ENCODE results near the gene RAB4A. TPM values are rescaled to one million over a fixed set of nuclear protein-coding genes. Genes with fewer than 3 reads are reported as not detected.

The RAB4A gene
- polyA plus RNA-seq, 3 donors = 22.3 to 34.8 (median 34.5) TPM

DNA sequence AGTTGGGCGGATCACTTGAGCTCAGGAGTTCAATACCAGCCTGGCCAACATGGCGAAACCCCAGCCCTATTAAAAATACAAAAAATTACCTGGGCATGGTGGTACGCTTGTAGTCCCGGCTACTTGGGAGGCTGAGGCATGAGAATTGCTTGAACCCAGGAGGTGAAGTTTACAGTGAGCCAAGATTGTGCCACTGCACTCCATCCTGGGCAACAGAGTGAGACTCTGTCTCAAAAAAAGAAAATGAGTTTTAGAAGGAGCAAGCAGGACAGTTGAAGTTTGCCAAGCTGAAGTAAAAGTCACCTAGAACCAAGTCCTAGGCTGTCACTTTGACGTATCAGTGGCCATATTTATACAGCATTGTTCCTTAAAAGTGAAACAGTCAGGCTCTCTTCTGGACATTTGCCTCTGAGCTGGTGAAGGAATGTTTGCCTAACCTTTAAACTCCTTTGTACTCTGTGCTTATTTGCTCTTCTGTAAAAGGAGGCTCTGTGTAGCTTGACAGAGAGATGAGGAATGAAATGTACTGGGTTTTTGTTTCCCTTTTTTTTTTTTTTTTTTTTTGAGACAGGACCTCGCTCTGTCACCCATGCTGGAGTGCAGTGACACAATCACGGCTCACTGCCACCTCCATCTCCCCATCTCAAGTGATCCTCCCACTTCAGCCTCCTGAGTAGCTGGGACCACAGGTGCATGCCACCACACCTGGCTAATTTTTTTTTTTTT, 2.8 kb downstream of the RAB4A start:
- H2AFZ ChIP-seq (ENCODE audit: insufficient read depth, low read depth, low read length, poor library complexity, severe bottlenecking) = no peak overlapping the region
- peaks cover 35 to 44% of the 10 kb centered on the region in 2 donors for H3K4me1 ChIP-seq (ENCODE audit: control insufficient read depth in 1 of 2, insufficient read depth in 2 of 2, low read length in 2 of 2)
- peaks cover 68% of the 10 kb centered on the region for H3K79me2 ChIP-seq (ENCODE audit: insufficient read depth, low read length)
- H3K27ac Mint-ChIP-seq = peak overlapping the region in 1 of 7 donors; percentile 4
- H3K4me1 Mint-ChIP-seq = peaks cover 37% of the 10 kb centered on the region
- peaks cover 0 to 5% (median 0%) of the 10 kb centered on the region in 7 donors for H3K9me3 Mint-ChIP-seq
- H3K36me3 ChIP-seq (replicated peaks in 1 of 2; ENCODE audit: control insufficient read depth in 1 of 2, insufficient read depth in 2 of 2, low read length in 2 of 2) = peaks cover 0 to 13% of the 10 kb centered on the region in 2 donors
- H4K20me1 ChIP-seq (ENCODE audit: insufficient read depth, low read length) = peaks cover 69% of the 10 kb centered on the region
- intact Hi-C loops (cut with micrococcal nuclease) = loop anchor here in 1 of 2 donors (5.0 kb wide), 2 partner anchors 69 to 234 kb away; partner anchors contain the start of genes CCSAP and NUP133
- 92% methylated on average over 2 of the region's 7 CpGs for WGBS (ENCODE audit: insufficient coverage)
- H3K4me2 ChIP-seq (replicated peaks; ENCODE audit: extremely low read depth, low read length, poor library complexity, severe bottlenecking) = peak overlapping the region; percentile 79
- H3K27ac ChIP-seq (ENCODE audit: low read depth in 1 of 2, low read length in 2 of 2) = no peak overlapping the region
- peak overlapping the region in 1 of 3 experiments; percentile 77 for H3K4me3 ChIP-seq (replicated peaks in 1 of 3; ENCODE audit: low read depth in 2 of 3, low read length in 3 of 3)
- peak overlapping the region in 1 of 2 donors; percentile 35 for H3K4me3 Mint-ChIP-seq
- H3K36me3 Mint-ChIP-seq = peaks cover 0 to 8% of the 10 kb centered on the region in 2 donors
- TF ChIP-seq, protein P1, sequence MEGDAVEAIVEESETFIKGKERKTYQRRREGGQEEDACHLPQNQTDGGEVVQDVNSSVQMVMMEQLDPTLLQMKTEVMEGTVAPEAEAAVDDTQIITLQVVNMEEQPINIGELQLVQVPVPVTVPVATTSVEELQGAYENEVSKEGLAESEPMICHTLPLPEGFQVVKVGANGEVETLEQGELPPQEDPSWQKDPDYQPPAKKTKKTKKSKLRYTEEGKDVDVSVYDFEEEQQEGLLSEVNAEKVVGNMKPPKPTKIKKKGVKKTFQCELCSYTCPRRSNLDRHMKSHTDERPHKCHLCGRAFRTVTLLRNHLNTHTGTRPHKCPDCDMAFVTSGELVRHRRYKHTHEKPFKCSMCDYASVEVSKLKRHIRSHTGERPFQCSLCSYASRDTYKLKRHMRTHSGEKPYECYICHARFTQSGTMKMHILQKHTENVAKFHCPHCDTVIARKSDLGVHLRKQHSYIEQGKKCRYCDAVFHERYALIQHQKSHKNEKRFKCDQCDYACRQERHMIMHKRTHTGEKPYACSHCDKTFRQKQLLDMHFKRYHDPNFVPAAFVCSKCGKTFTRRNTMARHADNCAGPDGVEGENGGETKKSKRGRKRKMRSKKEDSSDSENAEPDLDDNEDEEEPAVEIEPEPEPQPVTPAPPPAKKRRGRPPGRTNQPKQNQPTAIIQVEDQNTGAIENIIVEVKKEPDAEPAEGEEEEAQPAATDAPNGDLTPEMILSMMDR (IDR thresholded peaks at IDR 0.05) = no peak
- H3K27me3 ChIP-seq (ENCODE audit: control insufficient read depth in 2 of 2, insufficient read depth in 2 of 2, low read length in 2 of 2) = no peaks in the 10 kb centered on the region
- DNase-seq = no peak
- no peaks in the 10 kb centered on the region for H3K9me3 ChIP-seq (replicated peaks in 1 of 2; ENCODE audit: control insufficient read depth in 1 of 2, insufficient read depth in 1 of 2, low read length in 2 of 2)
- H3K9ac ChIP-seq (ENCODE audit: insufficient read depth, low read length, poor library complexity, severe bottlenecking) = no peak overlapping the region
- H3K27me3 Mint-ChIP-seq (ENCODE audit: low read depth in 3 of 3) = no peaks in the 10 kb centered on the region

DNA sequence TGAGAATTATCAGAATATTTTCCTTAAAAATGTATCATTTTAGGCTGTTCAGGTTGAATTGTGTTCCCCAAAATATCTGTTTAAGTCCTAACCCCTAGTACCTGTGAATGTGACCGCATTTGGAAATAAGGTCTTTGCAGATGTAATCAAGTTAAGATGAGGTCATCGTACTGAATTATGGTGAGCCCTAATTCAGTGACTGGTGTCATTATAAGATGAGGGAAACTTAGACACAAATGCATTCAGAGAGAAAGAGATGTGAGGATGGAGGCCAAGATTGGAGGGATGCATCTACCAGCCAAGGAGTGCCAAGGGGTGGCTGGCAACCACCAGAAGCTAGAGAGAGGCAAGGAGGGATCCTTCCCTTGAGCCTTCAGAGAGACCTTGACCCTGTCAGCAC, 4.1 kb downstream of the RAB4A start:
- Histone ChIP-seq H3K9me3 (replicated peaks in 1 of 2; ENCODE audit: control insufficient read depth in 1 of 2, insufficient read depth in 1 of 2, low read length in 2 of 2) (no peaks in the 10 kb centered on the region), H3K9ac (ENCODE audit: insufficient read depth, low read length, poor library complexity, severe bottlenecking) (no peak overlapping the region), H3K4me2 (replicated peaks; ENCODE audit: extremely low read depth, low read length, poor library complexity, severe bottlenecking) (no peak overlapping the region), H3K36me3 (replicated peaks in 1 of 2; ENCODE audit: control insufficient read depth in 1 of 2, insufficient read depth in 2 of 2, low read length in 2 of 2) (peaks cover 0 to 13% of the 10 kb centered on the region in 2 donors), H2AFZ (ENCODE audit: insufficient read depth, low read depth, low read length, poor library complexity, severe bottlenecking) (no peak overlapping the region), H4K20me1 (ENCODE audit: insufficient read depth, low read length) (peaks cover 82% of the 10 kb centered on the region), H3K27me3 (ENCODE audit: control insufficient read depth in 2 of 2, insufficient read depth in 2 of 2, low read length in 2 of 2) (no peaks in the 10 kb centered on the region), H3K4me3 (replicated peaks in 1 of 3; ENCODE audit: low read depth in 2 of 3, low read length in 3 of 3) (no peak overlapping the region), H3K79me2 (ENCODE audit: insufficient read depth, low read length) (peaks cover 81% of the 10 kb centered on the region), H3K4me1 (ENCODE audit: control insufficient read depth in 1 of 2, insufficient read depth in 2 of 2, low read length in 2 of 2) (peaks cover 35 to 44% of the 10 kb centered on the region in 2 donors), H3K27ac (ENCODE audit: low read depth in 1 of 2, low read length in 2 of 2) (no peak overlapping the region)
- H3K9me3 Mint-ChIP-seq = peaks cover 0 to 5% (median 0%) of the 10 kb centered on the region in 7 donors
- intact Hi-C loops (cut with micrococcal nuclease) = no loop called here
- H3K36me3 Mint-ChIP-seq = peaks cover 0 to 8% of the 10 kb centered on the region in 2 donors
- H3K4me1 Mint-ChIP-seq = peaks cover 39% of the 10 kb centered on the region
- H3K4me3 Mint-ChIP-seq = no peak overlapping the region
- no peak for DNase-seq
- no peaks in the 10 kb centered on the region for H3K27me3 Mint-ChIP-seq (ENCODE audit: low read depth in 3 of 3)
- 91% methylated on average over 1 of the region's 2 CpGs for WGBS (ENCODE audit: insufficient coverage)
- no peak overlapping the region for H3K27ac Mint-ChIP-seq
- TF ChIP-seq, protein P1 (IDR thresholded peaks at IDR 0.05) = no peak

All from CD14-positive monocyte (primary cell).